PC-9 (cell line): ENCODE measurements around the gene PRDX4. TPM values are rescaled to one million over a fixed set of nuclear protein-coding genes. Genes with fewer than 3 reads are reported as not detected.

Source experiments
- BruUV-seq: library from RNA; stranded (reverse); fragments of 400-500 nt; replicated peaks from 2 replicates; lab custom pipeline; 2021; lab: Mats Ljungman, UMichigan
- CTCF ChIA-PET: fragments of 300-600 bp; sonication (Branson Sonifier 250); formaldehyde crosslinking; loops from one replicate; lab custom pipeline; 2022; ENCODE audit warnings: antibody characterized with exemption; lab: Charles Lee
- POLR2A ChIA-PET: fragments of 300-600 bp; sonication (Branson Sonifier 250); formaldehyde crosslinking; loops from one replicate; lab custom pipeline; 2022; ENCODE audit warnings: antibody characterized with exemption; ENCODE audit not compliant: unreplicated experiment; lab: Charles Lee
- DNase-seq, 2 experiments: peaks; one replicate each; pipeline versions ENCODE4 v3.0.0 to v3.0.0-alpha.2; 2015 to 2022; ENCODE audit warnings: mixed read lengths in 1 of 2
- H2AFZ ChIP-seq: fragments of 200-600 bp; sonication (generic); 2 replicates; pipeline ENCODE4 v1.8.1; 2017; ENCODE audit warnings: antibody characterized with exemption
- H3F3A ChIP-seq: fragments of 200-600 bp; sonication (generic); 2 replicates; pipeline ENCODE4 v1.8.1; 2017; ENCODE audit warnings: antibody characterized with exemption, mild to moderate bottlenecking, low read depth; ENCODE audit not compliant: insufficient read depth
- H3K27ac ChIP-seq: fragments of 200-600 bp; sonication (generic); 2 replicates; pipeline ENCODE4 v1.6.1; 2016; ENCODE audit warnings: mixed run types
- H3K27me3 ChIP-seq: fragments of 200-600 bp; sonication (generic); 2 replicates; pipeline ENCODE4 v1.6.1; 2016; ENCODE audit warnings: low read depth, mixed run types; ENCODE audit not compliant: insufficient read depth
- H3K36me3 ChIP-seq: fragments of 200-600 bp; sonication (generic); 2 replicates; pipeline ENCODE4 v1.6.1; 2016; ENCODE audit warnings: low read depth, mixed run types
- H3K4me1 ChIP-seq: fragments of 200-600 bp; sonication (generic); replicated peaks from 2 replicates; pipeline ENCODE4 v1.6.1; 2016; ENCODE audit warnings: mixed run types; ENCODE audit not compliant: insufficient read depth
- H3K4me2 ChIP-seq: fragments of 200-600 bp; sonication (generic); 2 replicates; pipeline ENCODE4 v1.6.1; 2017; ENCODE audit warnings: mixed run types
- H3K4me3 ChIP-seq: fragments of 200-600 bp; sonication (generic); 2 replicates; pipeline ENCODE4 v1.6.1; 2016; ENCODE audit warnings: mixed run types
- H3K79me2 ChIP-seq: fragments of 200-600 bp; sonication (generic); 2 replicates; pipeline ENCODE4 v1.6.1; 2017; ENCODE audit warnings: low read depth, mixed run types
- H3K9me2 ChIP-seq: fragments of 200-600 bp; sonication (generic); 2 replicates; pipeline ENCODE4 v1.8.1; 2017; ENCODE audit warnings: mild to moderate bottlenecking; ENCODE audit not compliant: insufficient read depth
- H3K9me3 ChIP-seq: fragments of 200-600 bp; sonication (generic); 2 replicates; pipeline ENCODE4 v1.8.1; 2016; ENCODE audit warnings: low read depth; ENCODE audit not compliant: insufficient read depth
- H4K20me1 ChIP-seq: fragments of 200-600 bp; sonication (generic); 2 replicates; pipeline ENCODE4 v1.8.1; 2017; ENCODE audit not compliant: insufficient read depth
- EZH2 ChIP-seq: fragments of 200-600 bp; sonication (generic); IDR thresholded peaks from 2 replicates; pipeline ENCODE4 v1.8.0; 2017; ENCODE audit warnings: antibody characterized with exemption, low read depth
- intact Hi-C: fragments of 100-400 bp; cut with micrococcal nuclease; formaldehyde crosslinking; loops from one replicate; pipeline ENCODE4 v1.10.0; 2022; ENCODE audit not compliant: unreplicated experiment
- total RNA-seq: library from RNA; stranded (reverse); gene quantifications from 2 replicates; pipeline ENCODE4 v1.2.3, GENCODE V29; 2021
- TF ChIP-seq, protein P1 (sequence below): fragments of 200-600 bp; sonication (generic); conservative IDR thresholded peaks from 2 replicates; pipeline ENCODE4 v1.6.1; 2017; ENCODE audit warnings: mixed run types, antibody characterized with exemption, mild to moderate bottlenecking, moderate library complexity

PRDX4 gene
- total RNA-seq, 1 experiment from 2014 or later, result 60.6 TPM

DNA sequence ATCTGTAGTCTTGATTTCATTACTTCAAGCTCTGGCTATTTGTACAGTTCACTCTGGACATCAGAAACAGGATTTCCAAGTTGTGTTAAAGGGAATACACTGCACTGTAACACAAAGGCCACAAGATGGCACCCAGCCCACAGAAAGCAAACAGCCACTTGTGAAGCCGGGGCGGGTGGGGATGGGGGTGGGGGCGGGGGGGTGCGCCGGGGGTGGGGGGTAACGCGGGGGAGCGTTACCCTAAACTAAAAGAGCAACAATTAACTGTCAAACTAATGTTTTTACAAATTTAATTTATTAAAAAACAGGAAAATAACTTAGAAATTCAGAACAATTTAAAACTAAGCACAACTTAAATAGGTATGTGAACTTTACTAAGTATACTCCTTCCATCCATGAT, 27.3 kb downstream of the PRDX4 start:
- CTCF ChIA-PET, result interaction anchor here (1.0 kb wide), 1 partner anchor 208 kb away, joined by 10 read pairs; no protein-coding TSS in a partner anchor
- intact Hi-C loops, result loop anchor here (1.0 to 5.0 kb wide), 3 partner anchors 48 to 208 kb away; partner anchors contain the start of genes ACOT9 and SAT1
- Histone ChIP-seq H3K4me2 (no peak overlapping the region), H3K4me1 (no peaks in the 10 kb centered on the region), H2AFZ (no peak overlapping the region), H3K9me3 (no peaks in the 10 kb centered on the region), H3K36me3 (no peaks in the 10 kb centered on the region), H3K27me3 (no peaks in the 10 kb centered on the region), H3K79me2 (no peaks in the 10 kb centered on the region), H3K4me3 (no peak overlapping the region), H3K27ac (no peak overlapping the region), H3F3A (no peaks in the 10 kb centered on the region), H4K20me1 (no peaks in the 10 kb centered on the region), H3K9me2 (no peaks in the 10 kb centered on the region)
- POLR2A ChIA-PET, result no interaction called here
- no TSS peak for BruUV-seq
- TF ChIP-seq, protein P1, sequence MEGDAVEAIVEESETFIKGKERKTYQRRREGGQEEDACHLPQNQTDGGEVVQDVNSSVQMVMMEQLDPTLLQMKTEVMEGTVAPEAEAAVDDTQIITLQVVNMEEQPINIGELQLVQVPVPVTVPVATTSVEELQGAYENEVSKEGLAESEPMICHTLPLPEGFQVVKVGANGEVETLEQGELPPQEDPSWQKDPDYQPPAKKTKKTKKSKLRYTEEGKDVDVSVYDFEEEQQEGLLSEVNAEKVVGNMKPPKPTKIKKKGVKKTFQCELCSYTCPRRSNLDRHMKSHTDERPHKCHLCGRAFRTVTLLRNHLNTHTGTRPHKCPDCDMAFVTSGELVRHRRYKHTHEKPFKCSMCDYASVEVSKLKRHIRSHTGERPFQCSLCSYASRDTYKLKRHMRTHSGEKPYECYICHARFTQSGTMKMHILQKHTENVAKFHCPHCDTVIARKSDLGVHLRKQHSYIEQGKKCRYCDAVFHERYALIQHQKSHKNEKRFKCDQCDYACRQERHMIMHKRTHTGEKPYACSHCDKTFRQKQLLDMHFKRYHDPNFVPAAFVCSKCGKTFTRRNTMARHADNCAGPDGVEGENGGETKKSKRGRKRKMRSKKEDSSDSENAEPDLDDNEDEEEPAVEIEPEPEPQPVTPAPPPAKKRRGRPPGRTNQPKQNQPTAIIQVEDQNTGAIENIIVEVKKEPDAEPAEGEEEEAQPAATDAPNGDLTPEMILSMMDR, result peak; percentile 49
- no peak for TF ChIP-seq EZH2
- DNase-seq, result peak; percentile 38 to 43

- no peaks in the 10 kb centered on the region for H3K9me2 ChIP-seq
- CTCF ChIA-PET, result no interaction called here
Observed at GRCh38 chrX:23699636-23700194, 32.4 kb downstream of the PRDX4 start.

DNA sequence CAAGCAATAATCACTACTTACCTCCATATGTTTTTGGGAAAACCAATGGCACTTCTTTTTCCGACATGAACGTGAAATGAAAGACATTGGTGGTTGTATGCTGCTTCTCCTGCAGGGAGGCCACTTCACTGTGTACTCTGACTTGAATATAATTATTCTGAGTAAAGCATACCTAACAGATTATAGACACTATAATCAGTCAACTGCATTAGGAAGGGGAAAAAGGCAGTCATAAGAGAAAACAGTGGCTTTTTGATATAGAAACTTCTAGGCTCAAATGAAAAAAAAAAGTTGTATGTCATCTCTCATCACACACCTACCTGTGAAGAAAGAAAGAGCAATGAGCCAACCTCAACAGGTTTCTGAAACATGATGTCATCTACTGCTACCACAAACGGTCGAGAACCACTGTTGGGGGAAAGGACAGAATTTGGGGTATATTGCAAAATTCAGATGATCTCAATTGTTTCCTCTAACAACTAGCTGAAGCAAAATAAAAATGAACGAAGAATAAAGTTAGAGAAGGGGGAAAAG, 37.4 kb downstream of the PRDX4 start:
- Histone ChIP-seq H3K27ac (no peak overlapping the region), H3K9me2 (no peaks in the 10 kb centered on the region), H3K27me3 (no peaks in the 10 kb centered on the region), H3K4me3 (no peak overlapping the region), H3K36me3 (no peaks in the 10 kb centered on the region), H3K79me2 (no peaks in the 10 kb centered on the region), H3K4me1 (no peaks in the 10 kb centered on the region), H2AFZ (no peak overlapping the region), H3K9me3 (no peaks in the 10 kb centered on the region), H3F3A (no peaks in the 10 kb centered on the region), H3K4me2 (no peak overlapping the region), H4K20me1 (no peaks in the 10 kb centered on the region)
- intact Hi-C loops, result no loop called here
- no peak for DNase-seq
- TF ChIP-seq, protein P1, result no peak
- TF ChIP-seq EZH2, result no peak
- CTCF ChIA-PET, result no interaction called here
- no TSS peak for BruUV-seq
- POLR2A ChIA-PET, result no interaction called here

More at GRCh38 chrX:23699636-23700194, 32.4 kb downstream of the PRDX4 start:
- Histone ChIP-seq H3F3A (no peaks in the 10 kb centered on the region), H3K36me3 (no peaks in the 10 kb centered on the region), H3K4me2 (no peak overlapping the region), H2AFZ (no peak overlapping the region), H3K4me1 (no peaks in the 10 kb centered on the region), H3K79me2 (no peaks in the 10 kb centered on the region), H3K9me3 (no peaks in the 10 kb centered on the region), H3K27me3 (no peaks in the 10 kb centered on the region), H3K27ac (no peak overlapping the region), H4K20me1 (no peaks in the 10 kb centered on the region), H3K4me3 (no peak overlapping the region)
- POLR2A ChIA-PET, result no interaction called here
- intact Hi-C loops, result no loop called here
- no peak for DNase-seq
- BruUV-seq, result no TSS peak
- no peak for TF ChIP-seq EZH2
- TF ChIP-seq, protein P1, result no peak
